Measurements from ENCODE around the gene CCDC88C. TPM values are rescaled to one million over a fixed set of nuclear protein-coding genes. Genes with fewer than 3 reads are reported as not detected.

Gene CCDC88C
- total RNA-seq, 2 experiments from 2014 or later: 137 to 253 TPM

DNA sequence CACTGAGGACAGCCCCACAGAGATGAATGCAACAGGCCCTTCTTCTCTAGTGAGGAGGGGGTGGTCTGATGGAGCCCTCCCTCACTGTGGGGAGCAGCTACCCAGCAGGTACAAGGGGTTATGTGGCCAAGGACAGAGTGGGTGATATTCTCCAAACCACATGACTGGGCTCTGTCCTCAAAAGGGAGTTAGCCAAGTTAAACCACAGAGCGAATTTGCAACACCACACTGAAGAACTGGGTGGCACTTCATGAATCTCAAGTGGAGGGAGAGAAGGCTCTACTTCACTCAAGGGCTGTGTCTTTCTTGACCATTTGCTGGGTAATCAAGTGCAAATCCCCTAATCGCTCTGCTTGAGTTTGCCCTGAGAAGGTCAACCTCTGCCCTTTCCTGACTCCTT is 185.6 kb downstream of the CCDC88C start:
- CTCF ChIA-PET (ENCODE audit: unreplicated experiment): no interaction called here
- Histone ChIP-seq H3K36me3 (ENCODE audit: insufficient read depth, low read length) (peaks cover 12% of the 10 kb centered on the region), H3K27ac (ENCODE audit: low read depth, low read length, poor library complexity, severe bottlenecking) (no peak overlapping the region), H3K9me3 (ENCODE audit: low read length) (peaks cover 12% of the 10 kb centered on the region), H3K4me2 (ENCODE audit: low read length) (no peak overlapping the region), H3K9me2 (ENCODE audit: insufficient read depth, low read length) (no peaks in the 10 kb centered on the region), H4K20me1 (ENCODE audit: insufficient read depth, low read length) (no peaks in the 10 kb centered on the region), H3K4me3 (ENCODE audit: low read depth, low read length, poor library complexity, severe bottlenecking) (no peak overlapping the region), H3K79me2 (ENCODE audit: insufficient read depth, low read depth, low read length) (no peaks in the 10 kb centered on the region), H2AFZ (ENCODE audit: low read length) (no peak overlapping the region), H3K4me1 (ENCODE audit: insufficient read depth, low read length, poor library complexity, severe bottlenecking) (peaks cover 31% of the 10 kb centered on the region)
- POLR2A ChIA-PET: interaction anchor here (0.9 kb wide), 1 partner anchor 17 kb away, joined by 7 read pairs; no protein-coding TSS in a partner anchor
- no peak for DNase-seq (ENCODE audit: low spot score)
- TF ChIP-seq, protein P1, sequence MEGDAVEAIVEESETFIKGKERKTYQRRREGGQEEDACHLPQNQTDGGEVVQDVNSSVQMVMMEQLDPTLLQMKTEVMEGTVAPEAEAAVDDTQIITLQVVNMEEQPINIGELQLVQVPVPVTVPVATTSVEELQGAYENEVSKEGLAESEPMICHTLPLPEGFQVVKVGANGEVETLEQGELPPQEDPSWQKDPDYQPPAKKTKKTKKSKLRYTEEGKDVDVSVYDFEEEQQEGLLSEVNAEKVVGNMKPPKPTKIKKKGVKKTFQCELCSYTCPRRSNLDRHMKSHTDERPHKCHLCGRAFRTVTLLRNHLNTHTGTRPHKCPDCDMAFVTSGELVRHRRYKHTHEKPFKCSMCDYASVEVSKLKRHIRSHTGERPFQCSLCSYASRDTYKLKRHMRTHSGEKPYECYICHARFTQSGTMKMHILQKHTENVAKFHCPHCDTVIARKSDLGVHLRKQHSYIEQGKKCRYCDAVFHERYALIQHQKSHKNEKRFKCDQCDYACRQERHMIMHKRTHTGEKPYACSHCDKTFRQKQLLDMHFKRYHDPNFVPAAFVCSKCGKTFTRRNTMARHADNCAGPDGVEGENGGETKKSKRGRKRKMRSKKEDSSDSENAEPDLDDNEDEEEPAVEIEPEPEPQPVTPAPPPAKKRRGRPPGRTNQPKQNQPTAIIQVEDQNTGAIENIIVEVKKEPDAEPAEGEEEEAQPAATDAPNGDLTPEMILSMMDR (conservative IDR thresholded peaks at IDR 0.05; ENCODE audit: low read length): no peak
- TF ChIP-seq EZH2phosphoT487 (IDR thresholded peaks at IDR 0.05; ENCODE audit: borderline replicate concordance, low read depth, low read length): no peak
- intact Hi-C loops (cut with micrococcal nuclease; ENCODE audit: unreplicated experiment): no loop called here
- BruUV-seq (replicated peaks): no TSS peak

DNA sequence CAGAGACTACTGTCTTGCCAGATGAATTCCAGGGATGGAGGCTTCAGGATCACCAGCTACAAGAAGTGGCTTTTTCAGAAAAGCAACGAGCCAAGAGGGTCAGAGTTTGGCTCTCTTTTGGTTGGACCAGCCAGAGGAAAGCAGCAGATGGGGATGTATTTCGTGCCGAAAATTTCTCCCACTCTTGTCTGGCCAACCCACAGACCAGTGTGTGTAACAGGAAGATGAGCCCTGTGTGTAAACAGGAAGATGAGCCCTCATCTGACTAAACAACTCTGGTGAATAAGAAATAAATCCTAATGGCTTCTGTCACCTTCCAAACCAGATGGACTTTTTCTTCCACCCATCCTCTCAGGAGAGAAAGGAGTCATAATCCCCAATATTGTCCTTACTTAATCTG is 186.2 kb downstream of the CCDC88C start:
- no peak overlapping the region for H2AFZ ChIP-seq (ENCODE audit: low read length)
- intact Hi-C loops (cut with micrococcal nuclease; ENCODE audit: unreplicated experiment): no loop called here
- CTCF ChIA-PET (ENCODE audit: unreplicated experiment): no interaction called here
- no peaks in the 10 kb centered on the region for H3K79me2 ChIP-seq (ENCODE audit: insufficient read depth, low read depth, low read length)
- no peak overlapping the region for H3K4me2 ChIP-seq (ENCODE audit: low read length)
- no peaks in the 10 kb centered on the region for H4K20me1 ChIP-seq (ENCODE audit: insufficient read depth, low read length)
- POLR2A ChIA-PET: interaction anchor here (0.9 kb wide), 1 partner anchor 17 kb away, joined by 7 read pairs; no protein-coding TSS in a partner anchor
- peaks cover 31% of the 10 kb centered on the region for H3K4me1 ChIP-seq (ENCODE audit: insufficient read depth, low read length, poor library complexity, severe bottlenecking)
- no peak overlapping the region for H3K27ac ChIP-seq (ENCODE audit: low read depth, low read length, poor library complexity, severe bottlenecking)
- peaks cover 12% of the 10 kb centered on the region for H3K36me3 ChIP-seq (ENCODE audit: insufficient read depth, low read length)
- H3K9me2 ChIP-seq (ENCODE audit: insufficient read depth, low read length): no peaks in the 10 kb centered on the region
- H3K9me3 ChIP-seq (ENCODE audit: low read length): peaks cover 12% of the 10 kb centered on the region
- BruUV-seq (replicated peaks): no TSS peak
- H3K4me3 ChIP-seq (ENCODE audit: low read depth, low read length, poor library complexity, severe bottlenecking): no peak overlapping the region
- no peak for TF ChIP-seq EZH2phosphoT487 (IDR thresholded peaks at IDR 0.05; ENCODE audit: borderline replicate concordance, low read depth, low read length)
- TF ChIP-seq, protein P1 (conservative IDR thresholded peaks at IDR 0.05; ENCODE audit: low read length): no peak
- DNase-seq (ENCODE audit: low spot score): no peak

DNA sequence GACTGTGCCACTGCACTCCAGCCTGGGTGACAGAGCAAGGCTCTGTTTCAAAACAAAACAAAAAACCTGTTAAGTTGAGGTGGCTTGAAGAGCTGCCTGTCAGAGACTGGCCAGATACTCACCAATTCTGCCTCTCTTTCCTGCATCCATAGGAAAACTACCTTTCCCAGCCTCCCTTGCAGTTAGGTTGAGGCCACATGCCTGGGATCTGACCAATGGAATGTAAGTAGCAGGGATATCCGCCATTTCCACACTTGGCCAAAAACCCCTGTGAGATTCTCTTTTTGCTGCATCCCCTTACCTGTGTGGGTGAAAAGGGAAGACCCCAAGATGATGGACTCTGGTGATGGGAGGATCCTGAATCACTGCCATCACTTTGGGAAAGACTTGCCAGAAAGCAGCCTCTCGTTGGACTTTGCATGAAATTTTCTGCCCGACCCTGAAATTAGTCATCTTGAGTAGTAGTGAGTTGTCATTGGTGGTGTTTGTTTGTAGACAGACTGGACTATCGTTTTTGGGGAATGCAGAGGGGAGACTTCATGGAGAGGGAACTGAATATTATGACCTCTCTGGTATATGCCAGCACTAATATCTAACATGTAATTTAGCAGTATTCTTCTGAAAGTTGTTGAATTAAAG is 187.1 kb downstream of the CCDC88C start:
- no peak overlapping the region for H2AFZ ChIP-seq (ENCODE audit: low read length)
- H3K4me1 ChIP-seq (ENCODE audit: insufficient read depth, low read length, poor library complexity, severe bottlenecking): peaks cover 31% of the 10 kb centered on the region
- TF ChIP-seq, protein P1 (conservative IDR thresholded peaks at IDR 0.05; ENCODE audit: low read length): no peak
- no peak for TF ChIP-seq EZH2phosphoT487 (IDR thresholded peaks at IDR 0.05; ENCODE audit: borderline replicate concordance, low read depth, low read length)
- H3K4me2 ChIP-seq (ENCODE audit: low read length): peak overlapping the region; percentile 52; the same call in 1 of the 2 replicates
- no peaks in the 10 kb centered on the region for H3K79me2 ChIP-seq (ENCODE audit: insufficient read depth, low read depth, low read length)
- H3K9me3 ChIP-seq (ENCODE audit: low read length): peaks cover 12% of the 10 kb centered on the region
- ChIA-PET CTCF (ENCODE audit: unreplicated experiment) (no interaction called here), POLR2A (interaction anchor here (1.0 kb wide), 1 partner anchor 9 kb away, joined by 3 read pairs; no protein-coding TSS in a partner anchor)
- H3K9me2 ChIP-seq (ENCODE audit: insufficient read depth, low read length): no peaks in the 10 kb centered on the region
- no TSS peak for BruUV-seq (replicated peaks)
- peaks cover 12% of the 10 kb centered on the region for H3K36me3 ChIP-seq (ENCODE audit: insufficient read depth, low read length)
- H3K27ac ChIP-seq (ENCODE audit: low read depth, low read length, poor library complexity, severe bottlenecking): peak overlapping the region; percentile 73
- no peak overlapping the region for H3K4me3 ChIP-seq (ENCODE audit: low read depth, low read length, poor library complexity, severe bottlenecking)
- no peaks in the 10 kb centered on the region for H4K20me1 ChIP-seq (ENCODE audit: insufficient read depth, low read length)
- no peak for DNase-seq (ENCODE audit: low spot score)
- intact Hi-C loops (cut with micrococcal nuclease; ENCODE audit: unreplicated experiment): no loop called here

All from OCI-LY7 (cell line).